T-helper 22 cell (primary cell): ENCODE data around the gene SCAP.

Source experiments
- DNase-seq: peaks from one replicate; pipeline ENCODE4 v3.0.0-alpha.2; 2020; ENCODE audit warnings: low read depth

The SCAP gene

DNA sequence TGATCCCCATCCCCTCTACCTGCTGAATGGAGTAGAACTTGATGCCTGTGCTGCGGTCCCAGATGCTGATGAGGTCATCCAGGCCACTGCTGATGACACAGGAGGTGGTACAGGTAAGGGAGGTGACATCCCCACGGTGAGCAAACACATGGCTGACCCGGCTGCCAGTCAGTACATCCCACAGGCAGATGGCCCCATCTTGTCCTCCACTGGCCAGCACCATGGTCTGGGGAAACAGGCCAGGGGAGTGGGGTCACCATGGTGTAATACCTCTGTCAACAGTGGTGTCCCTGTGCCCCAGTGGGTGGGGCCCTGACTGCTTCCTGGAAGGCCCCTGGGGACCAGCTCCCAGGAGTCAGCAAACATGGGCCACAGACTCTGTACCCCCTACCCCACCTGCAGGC is 61.6 kb downstream of the SCAP start:
- no peak for DNase-seq

DNA sequence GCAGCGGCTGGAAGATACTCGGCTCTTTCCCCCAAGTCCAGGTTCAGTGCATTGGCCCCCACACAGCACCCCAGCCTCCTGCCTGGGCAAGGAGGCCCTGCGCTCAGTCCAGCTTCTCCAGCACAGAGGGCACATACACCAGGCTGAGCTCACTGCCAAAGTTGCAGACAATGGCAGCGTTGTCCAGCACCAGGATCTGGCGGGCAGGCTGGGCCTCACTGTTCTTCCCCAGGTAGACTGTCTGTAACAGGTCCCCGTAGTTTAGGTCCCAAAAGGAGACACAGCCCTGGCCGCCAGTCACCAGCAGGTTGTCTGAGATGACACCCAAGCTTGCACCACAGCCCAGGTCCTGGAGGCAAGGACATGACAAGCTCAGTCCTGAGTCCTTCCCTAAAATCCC is 62.0 kb downstream of the SCAP start:
- DNase-seq, result no peak

DNA sequence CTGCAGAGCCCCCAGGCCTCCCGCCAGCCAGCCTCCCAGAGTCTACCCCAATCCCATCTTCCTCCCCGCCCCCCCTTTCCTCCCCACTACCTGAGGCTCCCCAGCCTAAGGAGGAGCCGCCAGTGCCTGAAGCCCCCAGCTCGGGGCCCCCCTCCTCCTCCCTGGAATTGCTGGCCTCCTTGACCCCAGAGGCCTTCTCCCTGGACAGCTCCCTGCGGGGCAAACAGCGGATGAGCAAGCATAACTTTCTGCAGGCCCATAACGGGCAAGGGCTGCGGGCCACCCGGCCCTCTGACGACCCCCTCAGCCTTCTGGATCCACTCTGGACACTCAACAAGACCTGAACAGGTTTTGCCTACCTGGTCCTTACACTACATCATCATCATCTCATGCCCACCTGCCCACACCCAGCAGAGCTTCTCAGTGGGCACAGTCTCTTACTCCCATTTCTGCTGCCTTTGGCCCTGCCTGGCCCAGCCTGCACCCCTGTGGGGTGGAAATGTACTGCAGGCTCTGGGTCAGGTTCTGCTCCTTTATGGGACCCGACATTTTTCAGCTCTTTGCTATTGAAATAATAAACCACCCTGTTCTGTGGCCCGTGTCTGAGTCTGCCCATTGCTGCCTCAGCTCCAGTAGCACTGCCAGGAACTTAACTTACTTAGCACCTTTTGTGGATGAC is 62.8 kb downstream of the SCAP start:
- DNase-seq, result no peak

DNA sequence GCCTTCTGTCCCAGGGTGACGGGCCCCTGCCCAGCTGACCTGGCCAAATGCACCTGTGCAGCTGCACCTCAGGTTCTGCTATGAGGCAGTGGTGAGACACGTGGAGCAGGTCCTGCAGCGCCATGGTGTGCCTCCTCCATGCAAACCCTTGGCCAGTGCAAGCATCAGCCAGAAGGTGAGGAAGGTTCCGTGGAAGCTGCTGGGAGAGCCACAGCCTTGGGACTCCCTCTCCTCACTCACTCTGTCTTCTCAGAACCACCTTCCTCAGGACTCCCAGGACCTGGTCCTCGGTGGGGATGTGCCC is 63.3 kb downstream of the SCAP start:
- DNase-seq, result no peak

DNA sequence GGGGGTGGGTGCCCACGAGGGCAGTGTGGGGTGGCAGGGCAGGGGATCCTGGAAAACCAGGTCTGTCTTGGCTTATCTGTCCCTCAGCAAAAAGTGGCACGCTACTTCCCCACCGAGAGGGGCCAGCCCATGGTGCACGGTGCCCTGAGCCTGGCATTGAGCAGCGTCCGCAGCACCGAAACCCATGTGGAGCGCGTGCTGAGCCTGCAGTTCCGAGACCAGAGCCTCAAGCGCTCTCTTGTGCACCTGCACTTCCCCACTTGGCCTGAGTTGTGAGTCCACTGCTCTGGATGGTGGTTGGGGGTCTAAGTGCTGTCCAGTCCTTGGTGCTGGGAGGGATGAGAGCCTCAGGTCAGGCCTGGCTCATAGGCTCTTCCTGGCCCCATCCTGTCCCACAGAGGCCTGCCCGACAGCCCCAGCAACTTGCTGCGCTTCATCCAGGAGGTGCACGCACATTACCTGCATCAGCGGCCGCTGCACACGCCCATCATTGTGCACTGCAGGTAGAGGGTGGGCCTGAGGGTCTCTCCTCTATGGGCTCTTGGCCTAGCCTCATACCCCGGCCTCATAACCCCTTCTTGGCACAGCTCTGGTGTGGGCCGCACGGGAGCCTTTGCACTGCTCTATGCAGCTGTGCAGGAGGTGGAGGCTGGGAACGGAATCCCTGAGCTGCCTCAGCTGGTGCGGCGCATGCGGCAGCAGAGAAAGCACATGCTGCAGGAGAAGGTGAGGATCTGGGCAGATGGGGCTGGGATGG is 63.9 kb downstream of the SCAP start:
- DNase-seq, result no peak

DNA sequence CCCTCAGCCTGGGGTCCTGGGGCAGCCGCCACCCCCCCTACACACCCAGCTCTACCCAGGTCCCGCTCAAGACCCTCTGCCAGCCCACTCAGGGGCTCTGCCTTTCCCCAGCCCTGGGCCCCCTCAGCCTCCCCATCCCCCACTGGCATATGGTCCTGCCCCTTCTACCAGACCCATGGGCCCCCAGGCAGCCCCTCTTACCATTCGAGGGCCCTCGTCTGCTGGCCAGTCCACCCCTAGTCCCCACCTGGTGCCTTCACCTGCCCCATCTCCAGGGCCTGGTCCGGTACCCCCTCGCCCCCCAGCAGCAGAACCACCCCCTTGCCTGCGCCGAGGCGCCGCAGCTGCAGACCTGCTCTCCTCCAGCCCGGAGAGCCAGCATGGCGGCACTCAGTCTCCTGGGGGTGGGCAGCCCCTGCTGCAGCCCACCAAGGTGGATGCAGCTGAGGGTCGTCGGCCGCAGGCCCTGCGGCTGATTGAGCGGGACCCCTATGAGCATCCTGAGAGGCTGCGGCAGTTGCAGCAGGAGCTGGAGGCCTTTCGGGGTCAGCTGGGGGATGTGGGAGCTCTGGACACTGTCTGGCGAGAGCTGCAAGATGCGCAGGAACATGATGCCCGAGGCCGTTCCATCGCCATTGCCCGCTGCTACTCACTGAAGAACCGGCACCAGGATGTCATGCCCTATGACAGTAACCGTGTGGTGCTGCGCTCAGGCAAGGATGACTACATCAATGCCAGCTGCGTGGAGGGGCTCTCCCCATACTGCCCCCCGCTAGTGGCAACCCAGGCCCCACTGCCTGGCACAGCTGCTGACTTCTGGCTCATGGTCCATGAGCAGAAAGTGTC is 64.7 kb downstream of the SCAP start:
- DNase-seq, result no peak

DNA sequence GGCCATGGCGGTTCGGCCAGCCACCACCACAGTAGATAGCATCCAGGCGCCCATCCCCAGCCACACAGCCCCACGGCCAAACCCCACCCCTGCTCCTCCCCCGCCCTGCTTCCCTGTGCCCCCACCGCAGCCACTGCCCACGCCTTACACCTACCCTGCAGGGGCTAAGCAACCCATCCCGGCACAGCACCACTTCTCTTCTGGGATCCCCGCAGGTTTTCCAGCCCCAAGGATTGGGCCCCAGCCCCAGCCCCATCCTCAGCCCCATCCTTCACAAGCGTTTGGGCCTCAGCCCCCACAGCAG is 65.4 kb downstream of the SCAP start:
- DNase-seq, result no peak

DNA sequence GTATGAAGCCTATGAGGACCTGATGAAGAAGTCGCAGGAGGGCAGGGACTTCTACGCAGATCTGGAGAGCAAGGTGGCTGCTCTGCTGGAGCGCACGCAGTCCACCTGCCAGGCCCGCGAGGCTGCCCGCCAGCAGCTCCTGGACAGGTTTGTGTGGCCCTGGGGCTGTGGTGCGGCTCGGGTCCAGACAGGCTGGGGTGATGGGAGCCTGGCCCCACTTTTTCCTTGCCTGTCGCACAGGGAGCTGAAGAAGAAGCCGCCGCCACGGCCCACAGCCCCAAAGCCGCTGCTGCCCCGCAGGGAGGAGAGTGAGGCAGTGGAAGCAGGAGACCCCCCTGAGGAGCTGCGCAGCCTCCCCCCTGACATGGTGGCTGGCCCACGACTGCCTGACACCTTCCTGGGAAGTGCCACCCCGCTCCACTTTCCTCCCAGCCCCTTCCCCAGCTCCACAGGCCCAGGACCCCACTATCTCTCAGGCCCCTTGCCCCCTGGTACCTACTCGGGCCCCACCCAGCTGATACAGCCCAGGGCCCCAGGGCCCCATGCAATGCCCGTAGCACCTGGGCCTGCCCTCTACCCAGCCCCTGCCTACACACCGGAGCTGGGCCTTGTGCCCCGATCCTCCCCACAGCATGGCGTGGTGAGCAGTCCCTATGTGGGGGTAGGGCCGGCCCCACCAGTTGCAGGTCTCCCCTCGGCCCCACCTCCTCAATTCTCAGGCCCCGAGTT is 65.9 kb downstream of the SCAP start:
- DNase-seq, result no peak

DNA sequence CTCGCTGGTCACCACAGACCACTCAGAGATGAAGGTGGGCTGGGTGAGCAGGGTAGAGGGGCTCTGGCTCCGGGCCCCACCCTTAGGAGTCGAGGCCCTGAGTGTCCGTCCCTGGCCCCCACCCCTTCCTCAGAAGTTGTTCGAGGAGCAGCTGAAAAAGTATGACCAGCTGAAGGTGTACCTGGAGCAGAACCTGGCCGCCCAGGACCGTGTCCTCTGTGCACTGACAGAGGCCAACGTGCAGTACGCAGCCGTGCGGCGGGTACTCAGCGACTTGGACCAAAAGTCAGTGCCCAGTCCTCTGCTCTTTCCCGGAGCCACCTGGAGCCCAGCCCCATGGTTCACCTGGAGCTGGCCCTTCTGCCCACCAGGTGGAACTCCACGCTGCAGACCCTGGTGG is 66.5 kb downstream of the SCAP start:
- no peak for DNase-seq

DNA sequence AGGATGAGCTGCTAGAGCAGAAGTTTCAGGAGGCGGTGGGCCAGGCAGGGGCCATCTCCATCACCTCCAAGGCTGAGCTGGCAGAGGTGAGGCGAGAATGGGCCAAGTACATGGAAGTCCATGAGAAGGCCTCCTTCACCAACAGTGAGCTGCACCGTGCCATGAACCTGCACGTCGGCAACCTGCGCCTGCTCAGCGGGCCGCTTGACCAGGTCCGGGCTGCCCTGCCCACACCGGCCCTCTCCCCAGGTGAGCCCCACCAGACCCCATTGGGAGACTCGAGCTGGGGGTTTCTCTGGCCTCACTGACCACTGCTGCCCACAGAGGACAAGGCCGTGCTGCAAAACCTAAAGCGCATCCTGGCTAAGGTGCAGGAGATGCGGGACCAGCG is 66.9 kb downstream of the SCAP start:
- no peak for DNase-seq

DNA sequence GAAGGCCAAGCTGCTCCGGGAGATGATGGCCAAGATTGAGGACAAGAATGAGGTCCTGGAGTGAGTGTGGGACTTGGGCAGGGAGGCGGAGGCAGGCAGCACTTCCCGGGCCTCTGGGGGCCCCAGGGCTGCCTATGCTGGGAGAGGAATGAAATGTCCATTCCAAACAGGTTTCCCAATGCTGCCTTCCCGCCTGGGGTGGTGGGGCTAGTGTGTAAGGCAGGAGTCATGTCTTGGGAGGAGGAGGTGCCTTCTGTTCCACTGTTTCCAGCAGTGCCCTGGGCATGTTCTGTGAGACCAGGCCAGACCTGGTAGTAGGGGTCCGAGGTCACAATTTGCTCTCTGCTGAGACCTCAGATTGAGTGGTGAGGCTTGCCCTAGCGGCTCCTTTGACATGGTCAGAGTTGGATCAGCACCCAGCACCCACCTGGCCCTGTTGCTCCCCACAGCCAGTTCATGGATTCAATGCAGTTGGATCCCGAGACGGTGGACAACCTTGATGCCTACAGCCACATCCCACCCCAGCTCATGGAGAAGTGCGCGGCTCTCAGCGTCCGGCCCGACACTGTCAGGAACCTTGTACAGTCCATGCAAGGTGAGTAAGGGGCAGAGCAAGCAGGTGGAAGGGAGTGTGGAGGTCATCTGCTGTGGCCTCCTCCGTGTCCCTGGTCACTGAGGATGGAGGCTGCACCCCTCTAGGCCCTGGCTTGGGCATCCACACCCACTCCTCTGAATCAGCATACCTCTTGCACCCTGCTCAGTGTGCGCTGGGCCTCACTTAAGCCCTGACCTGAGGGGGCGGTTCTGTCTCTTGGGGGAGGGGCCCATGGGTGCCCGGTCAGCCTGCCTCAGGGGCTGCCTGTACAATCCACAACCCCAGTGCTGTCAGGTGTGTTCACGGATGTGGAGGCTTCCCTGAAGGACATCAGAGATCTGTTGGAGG is 67.6 kb downstream of the SCAP start:
- DNase-seq, result no peak

DNA sequence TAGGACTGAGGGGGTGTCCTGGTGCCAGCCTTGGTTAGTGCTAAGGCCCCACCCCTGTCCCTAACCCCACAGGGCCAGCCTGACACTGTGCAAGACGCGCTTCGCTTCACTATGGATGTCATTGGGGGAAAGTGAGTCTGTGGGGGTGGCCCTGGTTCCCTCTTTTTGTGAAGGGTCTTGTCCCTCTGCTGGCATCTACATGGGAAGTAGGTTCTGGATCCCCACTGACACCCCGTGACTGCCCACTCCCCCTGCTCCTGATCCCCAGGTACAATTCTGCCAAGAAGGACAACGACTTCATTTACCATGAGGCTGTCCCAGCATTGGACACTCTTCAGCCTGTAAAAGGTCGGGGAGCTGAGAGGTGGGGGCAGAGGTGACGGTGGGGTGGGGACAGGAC is 68.5 kb downstream of the SCAP start:
- no peak for DNase-seq

DNA sequence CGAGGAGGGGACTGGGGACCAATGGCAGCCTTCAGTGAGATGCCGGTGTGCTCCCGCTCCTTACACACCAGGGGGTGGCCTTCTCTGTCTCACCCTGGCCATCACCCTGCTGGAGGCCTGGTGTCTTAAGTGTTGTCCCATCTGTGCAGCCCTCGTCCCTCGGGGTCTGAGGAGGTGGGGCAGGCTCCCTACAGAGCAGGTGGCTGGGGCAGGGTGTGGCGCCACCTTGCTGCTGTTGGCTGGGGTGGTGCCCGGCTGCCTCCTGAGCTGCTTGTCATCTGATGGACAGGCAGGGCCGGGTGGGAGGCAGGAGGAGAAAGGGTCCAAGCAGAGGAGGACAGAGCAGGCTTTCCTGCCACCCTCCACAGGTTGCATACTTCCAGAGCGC is 69.0 kb downstream of the SCAP start:
- DNase-seq, result no peak

DNA sequence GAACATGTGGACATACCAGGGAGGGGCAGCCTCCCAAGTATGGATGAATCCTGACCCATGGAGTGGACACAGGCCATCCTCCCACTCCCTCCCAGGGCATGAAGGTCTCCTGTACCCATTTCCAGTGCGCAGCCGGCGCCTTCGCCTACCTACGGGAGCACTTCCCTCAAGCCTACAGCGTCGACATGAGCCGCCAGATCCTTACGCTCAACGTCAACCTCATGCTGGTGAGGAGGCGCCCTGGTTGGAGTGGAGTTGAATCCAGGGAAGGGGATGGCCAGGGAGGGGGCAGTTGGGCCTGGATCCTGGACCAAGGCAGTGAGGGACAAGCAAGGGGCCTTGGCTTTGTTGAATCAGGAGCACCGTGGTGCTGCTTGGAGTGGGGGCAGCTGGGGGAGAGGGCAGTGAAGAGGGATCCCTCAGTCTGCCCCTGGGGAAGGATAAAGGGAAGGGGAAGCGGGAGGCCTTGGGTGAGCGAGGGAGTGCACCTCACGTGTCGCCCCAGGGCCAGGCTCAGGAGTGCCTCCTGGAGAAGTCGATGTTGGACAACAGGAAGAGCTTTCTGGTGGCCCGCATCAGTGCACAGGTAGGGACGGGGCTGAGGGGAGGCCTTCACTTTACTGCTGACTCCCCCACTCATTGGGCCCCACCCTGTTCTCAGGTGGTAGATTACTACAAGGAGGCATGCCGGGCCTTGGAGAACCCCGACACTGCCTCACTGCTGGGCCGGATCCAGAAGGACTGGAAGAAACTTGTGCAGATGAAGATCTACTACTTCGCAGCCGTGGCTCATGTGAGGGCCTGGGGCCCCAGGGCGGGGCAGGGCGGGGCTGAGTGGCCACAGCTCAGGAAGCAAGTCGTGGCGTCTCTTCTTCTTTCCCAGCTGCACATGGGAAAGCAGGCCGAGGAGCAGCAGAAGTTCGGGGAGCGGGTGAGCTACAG is 69.7 kb downstream of the SCAP start:
- no peak for DNase-seq

DNA sequence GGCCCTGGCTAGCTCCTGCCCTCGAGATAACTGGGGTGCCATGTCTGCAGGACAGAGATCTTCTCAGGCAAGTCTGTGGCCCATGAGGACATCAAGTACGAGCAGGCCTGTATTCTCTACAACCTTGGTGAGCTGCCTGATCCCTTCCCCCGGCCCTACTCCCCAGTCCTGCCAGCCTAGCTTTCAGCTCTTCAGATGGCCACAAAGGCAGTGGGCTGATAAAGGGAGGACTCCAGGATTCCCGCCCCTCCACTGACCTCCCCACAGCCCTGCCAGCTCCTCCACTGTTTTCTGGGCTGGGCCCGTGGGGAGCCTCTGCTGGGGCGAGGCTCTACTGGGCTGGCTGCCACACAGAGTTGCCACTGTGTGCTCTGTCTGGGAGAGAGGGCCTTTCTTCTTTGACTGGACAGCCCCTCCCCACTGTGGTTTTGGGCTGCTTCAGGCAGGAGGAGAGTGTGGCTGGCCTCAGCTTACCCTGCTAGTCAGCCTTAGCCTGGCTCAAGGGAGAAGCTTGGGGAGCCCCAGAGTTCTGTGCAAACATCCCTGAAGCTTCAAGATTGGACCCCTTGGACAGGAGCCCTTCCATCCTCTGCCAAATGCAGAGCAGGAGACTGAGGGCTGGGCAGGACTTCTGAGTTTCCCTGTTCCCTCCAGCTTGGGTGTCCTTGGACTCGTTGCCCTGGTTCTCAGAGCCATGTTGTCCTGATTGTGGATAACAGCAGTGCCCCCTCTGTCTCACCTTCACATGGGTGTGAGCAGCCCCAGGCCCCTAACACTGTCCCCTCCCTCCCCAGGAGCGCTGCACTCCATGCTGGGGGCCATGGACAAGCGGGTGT is 70.6 kb downstream of the SCAP start:
- no peak for DNase-seq

DNA sequence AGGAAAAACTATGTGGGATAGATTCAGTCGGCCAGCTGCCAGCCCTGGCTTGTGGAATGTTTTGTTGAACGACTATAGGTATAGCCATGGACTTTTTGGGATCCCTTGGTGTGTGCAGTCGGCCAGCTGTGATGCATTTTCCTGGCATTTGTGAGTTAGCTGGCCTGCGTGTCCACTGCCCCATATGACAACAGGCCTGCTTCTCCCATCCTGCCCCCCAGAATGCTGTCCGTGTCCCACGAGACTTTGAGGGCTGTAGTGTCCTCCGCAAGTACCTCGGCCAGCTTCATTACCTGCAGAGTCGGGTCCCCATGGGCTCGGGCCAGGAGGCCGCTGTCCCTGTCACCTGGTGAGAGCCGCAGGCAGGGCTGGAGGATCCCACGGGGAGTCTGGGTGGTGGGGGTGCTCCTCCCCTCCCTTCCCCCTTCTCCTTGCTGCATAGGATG is 71.3 kb downstream of the SCAP start:
- DNase-seq, result no peak

DNA sequence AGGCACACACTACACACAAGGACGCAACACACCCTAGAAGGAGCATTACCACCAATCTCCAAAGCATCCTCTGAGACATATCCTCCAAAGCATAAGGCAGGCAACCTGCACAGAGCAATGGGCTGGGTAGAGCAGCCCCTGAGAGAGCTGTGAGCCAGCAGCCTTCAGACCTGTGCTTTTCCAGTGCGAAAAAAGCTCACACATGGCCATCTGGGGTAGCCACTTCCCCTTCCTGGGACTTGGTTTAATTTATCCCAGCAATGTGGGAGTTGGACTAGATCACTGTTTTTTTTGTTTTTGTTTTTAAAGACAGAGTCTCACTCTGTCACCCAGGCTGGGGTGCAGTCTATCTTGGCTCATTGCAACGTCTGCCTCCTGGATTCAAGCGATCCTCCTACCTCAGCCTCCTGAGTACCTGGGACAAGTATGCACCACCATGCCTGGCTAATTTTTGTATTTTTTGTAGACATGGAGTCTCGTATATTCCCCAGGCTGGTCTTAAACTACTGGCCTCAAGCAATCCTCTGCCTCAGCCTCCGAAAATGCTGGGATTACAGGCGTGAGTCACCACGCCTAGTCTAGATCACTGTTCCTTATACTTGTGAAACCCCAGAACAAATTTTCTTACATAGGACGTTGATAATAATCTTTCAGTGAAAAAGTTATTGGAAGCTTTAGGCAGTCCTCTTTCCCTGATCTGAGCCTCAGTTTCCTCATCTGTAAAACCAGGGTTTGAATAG is 76.0 kb downstream of the SCAP start:
- no peak for DNase-seq

DNA sequence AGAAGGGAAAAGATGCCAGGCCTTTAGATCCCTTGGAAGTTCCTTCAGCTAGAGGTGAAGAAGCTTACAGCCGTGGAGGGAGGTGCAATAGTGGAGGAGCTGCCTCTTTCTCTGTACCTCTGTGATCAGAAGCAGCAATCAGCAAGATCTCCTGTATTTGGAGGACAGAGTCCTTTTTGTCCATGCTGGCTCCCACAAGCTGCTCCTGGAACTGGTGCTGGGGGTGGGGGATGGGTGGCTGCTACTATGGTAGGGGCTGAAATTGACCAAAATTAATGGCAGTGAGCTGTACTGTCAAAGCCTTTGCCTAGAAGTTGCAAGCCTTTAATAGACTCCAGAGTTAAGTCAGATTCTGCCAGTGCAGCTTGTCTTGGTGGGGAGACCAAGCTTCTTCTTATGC is 76.7 kb downstream of the SCAP start:
- no peak for DNase-seq

DNA sequence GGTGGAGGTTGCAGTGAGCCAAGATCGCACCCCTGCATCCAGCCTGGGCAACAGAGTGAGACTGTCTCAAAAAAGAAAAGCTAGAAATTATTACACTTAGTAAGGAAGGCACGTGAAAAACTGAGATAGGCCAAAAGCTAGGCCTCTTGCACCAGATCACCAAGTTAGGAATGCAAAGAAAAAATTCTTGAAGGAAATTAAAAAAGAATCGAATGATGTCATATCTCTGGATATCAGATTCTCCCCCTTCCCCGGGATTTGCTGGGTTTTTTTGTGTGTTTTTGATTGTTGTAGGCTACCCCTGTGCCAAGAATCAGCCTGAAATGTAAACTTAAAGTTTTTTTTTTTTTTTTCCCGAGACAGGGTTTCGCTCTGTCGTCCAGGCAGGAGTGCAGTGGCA is 77.5 kb downstream of the SCAP start:
- no peak for DNase-seq
